HuH-7.5 (cell line): ENCODE results near the gene PKIB.
"Not testable (repeated sequence)": the region's sequence is repeated elsewhere in the genome, so short reads cannot be mapped to it uniquely, and the experiment has no call there.

Experiments
- DNase-seq: peaks from one replicate; pipeline ENCODE4 v3.0.0; 2011; ENCODE audit warnings: low spot score

PKIB gene

GRCh38 chr6:122710908-122711635 is 100.9 kb downstream of the PKIB start:
- DNase-seq = no peak

- DNase-seq = no peak
Observed at GRCh38 chr6:122712093-122712447, 101.9 kb downstream of the PKIB start.

- no peak for DNase-seq
Observed at GRCh38 chr6:122712448-122713137, 102.4 kb downstream of the PKIB start.

- DNase-seq = no peak
Observed at GRCh38 chr6:122713138-122713537, 102.9 kb downstream of the PKIB start.

- DNase-seq = no peak
Observed at GRCh38 chr6:122714059-122714458, 103.9 kb downstream of the PKIB start.

- no peak for DNase-seq
Observed at GRCh38 chr6:122715725-122716124, 105.5 kb downstream of the PKIB start.

- no peak for DNase-seq
Observed at GRCh38 chr6:122717350-122717749, 107.1 kb downstream of the PKIB start.

GRCh38 chr6:122718616-122719015 is 108.4 kb downstream of the PKIB start:
- no peak for DNase-seq

GRCh38 chr6:122719176-122719575 is 109.0 kb downstream of the PKIB start:
- DNase-seq = no peak

- no peak for DNase-seq
Observed at GRCh38 chr6:122722746-122723145, 112.5 kb downstream of the PKIB start.

GRCh38 chr6:122726649-122727048 is 116.4 kb downstream of the PKIB start:
- no peak for DNase-seq

GRCh38 chr6:122727244-122727643 is 117.0 kb downstream of the PKIB start:
- no peak for DNase-seq

- no peak for DNase-seq
Observed at GRCh38 chr6:122730334-122730733, 120.1 kb downstream of the PKIB start.

GRCh38 chr6:122730775-122731386 is 120.7 kb downstream of the PKIB start:
- DNase-seq = no peak

GRCh38 chr6:122733259-122733658 is 123.1 kb downstream of the PKIB start:
- DNase-seq = no peak

- no peak for DNase-seq
Observed at GRCh38 chr6:122734529-122735395, 124.6 kb downstream of the PKIB start.

- no peak for DNase-seq
Observed at GRCh38 chr6:122735582-122735981, 125.4 kb downstream of the PKIB start.

GRCh38 chr6:122736163-122736562 is 126.0 kb downstream of the PKIB start:
- no peak for DNase-seq

GRCh38 chr6:122736616-122737015 is 126.4 kb downstream of the PKIB start:
- DNase-seq = no peak

GRCh38 chr6:122740091-122740490 is 129.9 kb downstream of the PKIB start:
- no peak for DNase-seq

GRCh38 chr6:122740936-122741335 is 130.7 kb downstream of the PKIB start:
- DNase-seq = no peak

GRCh38 chr6:122744247-122744646 is 134.0 kb downstream of the PKIB start:
- not testable (repeated sequence) for DNase-seq
